Activated effector memory CD4-positive, alpha-beta T cell treated with Interleukin-2 at 50 U/mL for 16 hours (primary cell): ENCODE results near the gene WBP4.
"Not testable (repeated sequence)": the region's sequence is repeated elsewhere in the genome, so short reads cannot be mapped to it uniquely, and the experiment has no call there.

ENCODE experiments used
- DNase-seq: peaks from one replicate; pipeline ENCODE4 v3.0.0-alpha.2; 2020

Gene WBP4, protein sequence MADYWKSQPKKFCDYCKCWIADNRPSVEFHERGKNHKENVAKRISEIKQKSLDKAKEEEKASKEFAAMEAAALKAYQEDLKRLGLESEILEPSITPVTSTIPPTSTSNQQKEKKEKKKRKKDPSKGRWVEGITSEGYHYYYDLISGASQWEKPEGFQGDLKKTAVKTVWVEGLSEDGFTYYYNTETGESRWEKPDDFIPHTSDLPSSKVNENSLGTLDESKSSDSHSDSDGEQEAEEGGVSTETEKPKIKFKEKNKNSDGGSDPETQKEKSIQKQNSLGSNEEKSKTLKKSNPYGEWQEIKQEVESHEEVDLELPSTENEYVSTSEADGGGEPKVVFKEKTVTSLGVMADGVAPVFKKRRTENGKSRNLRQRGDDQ

DNA sequence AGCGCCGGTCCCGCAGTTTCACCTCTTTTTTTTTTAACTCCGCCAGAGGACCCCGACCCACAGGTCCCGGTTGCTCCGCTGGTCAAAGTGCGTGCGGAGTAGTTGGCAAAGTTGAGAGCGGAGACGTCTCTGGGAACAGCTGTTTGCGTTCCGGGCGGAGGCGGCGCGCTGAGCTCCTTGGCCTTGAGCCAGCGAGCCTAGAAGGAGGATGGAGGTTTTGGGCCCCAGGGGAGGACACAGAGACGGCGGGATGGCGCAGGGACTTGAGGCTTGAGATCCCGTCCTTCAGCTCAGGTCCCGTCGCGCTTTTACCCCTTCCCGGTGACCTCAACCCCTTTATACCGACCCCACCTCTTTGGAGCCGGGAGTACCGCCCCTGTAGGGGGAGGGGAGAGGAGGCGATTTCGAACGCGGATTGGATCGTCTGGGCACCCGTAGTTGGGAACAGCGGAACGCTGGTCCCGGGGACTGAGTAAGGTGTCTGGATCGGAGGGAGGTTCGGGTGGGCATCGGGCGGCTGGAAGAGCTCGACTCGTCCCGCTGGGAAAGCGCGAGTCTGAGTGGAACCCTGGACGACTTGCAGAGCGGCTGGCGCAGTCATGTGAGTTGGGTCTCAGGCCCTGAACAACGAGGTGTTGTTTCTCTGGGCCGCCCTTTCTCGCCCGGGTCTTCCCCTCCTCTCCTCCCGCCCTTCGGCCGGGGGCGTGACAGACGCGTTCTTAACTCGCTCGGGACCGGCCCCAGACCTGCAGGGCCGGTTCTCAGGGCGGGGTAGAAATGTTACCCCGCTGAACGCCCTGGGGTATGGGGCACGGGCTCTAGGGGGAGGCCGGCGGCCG is at the start of gene WBP4:
WBP4 (plus strand) TSS at position 435 of the 839 bp plus-strand sequence; CDS start at position 600, 165 bp downstream.
- peak; percentile 83 for DNase-seq

DNA sequence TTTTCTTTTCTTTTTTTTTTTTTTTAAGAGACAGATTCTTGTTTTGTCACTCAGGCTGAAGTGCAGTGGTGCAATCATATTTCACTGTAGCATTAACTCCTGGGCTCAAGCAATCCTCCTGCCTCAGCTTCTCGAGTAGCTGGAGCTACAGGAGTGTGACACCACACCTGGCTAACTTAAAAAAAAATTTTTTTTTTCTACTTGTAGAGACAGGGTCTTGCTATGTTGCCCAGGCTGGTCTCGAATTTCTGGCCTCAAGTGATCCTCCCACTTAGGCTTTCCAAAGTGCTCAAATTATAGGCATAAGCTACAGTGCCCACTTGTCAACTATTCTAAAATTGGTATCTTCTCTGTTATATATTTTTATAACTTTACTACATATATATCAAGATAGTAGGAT is 48.8 kb upstream of the WBP4 start:
- no peak for DNase-seq

DNA sequence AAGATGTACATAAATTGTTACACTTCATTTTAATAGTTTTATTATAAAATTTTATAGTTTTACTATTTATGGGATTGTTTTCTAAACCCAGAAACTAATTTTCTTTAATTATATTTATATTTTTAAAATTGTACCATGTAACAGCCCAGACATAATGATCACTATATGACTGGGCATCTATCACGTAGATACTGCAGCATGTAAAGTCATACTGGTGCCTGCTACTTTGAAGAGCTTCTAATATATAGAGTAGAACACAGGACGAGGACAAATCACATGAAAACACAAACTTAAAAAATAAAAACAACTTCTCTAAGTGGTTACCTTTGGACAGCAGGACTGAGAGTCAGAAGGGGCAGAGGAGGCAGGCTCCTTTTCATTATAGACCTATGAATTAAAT is 47.5 kb upstream of the WBP4 start:
- no peak for DNase-seq

DNA sequence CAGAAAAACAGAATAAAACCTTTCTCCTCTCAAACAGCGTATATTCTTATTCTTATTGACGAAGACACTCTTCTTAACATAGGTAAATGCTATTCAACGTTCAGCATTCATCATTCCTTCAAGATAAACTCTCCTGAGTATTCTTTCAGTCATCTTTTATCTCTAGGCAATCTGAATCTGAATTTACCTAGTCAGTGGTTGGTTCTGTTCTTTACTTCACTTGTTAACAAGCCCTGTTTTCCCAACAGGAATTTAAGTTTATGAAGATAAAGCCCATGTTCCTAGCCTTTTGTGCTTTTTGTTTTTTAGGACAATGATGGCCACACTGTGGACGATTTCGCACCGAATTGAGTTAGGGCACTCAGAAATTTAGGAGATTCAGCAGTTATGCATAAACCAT is 45.4 kb upstream of the WBP4 start:
- no peak for DNase-seq

DNA sequence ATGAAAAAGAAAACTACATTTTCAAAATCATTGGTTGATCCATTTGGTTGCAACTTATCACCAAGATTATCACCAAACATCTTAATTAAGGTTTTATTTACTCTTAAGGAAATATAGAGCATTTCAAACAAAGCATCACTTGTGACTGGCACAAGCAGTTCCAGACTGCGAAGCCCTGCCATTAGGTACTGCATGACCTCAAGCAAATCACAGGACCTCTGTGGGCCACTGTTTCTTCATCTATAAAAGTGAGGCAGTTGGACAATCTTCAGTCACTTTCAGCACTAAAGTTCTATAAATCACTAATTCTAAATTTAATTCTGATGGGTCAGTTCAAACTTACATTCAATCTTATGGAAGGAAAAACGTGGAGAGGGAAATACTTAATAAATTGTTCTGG is 44.1 kb upstream of the WBP4 start:
- no peak for DNase-seq

DNA sequence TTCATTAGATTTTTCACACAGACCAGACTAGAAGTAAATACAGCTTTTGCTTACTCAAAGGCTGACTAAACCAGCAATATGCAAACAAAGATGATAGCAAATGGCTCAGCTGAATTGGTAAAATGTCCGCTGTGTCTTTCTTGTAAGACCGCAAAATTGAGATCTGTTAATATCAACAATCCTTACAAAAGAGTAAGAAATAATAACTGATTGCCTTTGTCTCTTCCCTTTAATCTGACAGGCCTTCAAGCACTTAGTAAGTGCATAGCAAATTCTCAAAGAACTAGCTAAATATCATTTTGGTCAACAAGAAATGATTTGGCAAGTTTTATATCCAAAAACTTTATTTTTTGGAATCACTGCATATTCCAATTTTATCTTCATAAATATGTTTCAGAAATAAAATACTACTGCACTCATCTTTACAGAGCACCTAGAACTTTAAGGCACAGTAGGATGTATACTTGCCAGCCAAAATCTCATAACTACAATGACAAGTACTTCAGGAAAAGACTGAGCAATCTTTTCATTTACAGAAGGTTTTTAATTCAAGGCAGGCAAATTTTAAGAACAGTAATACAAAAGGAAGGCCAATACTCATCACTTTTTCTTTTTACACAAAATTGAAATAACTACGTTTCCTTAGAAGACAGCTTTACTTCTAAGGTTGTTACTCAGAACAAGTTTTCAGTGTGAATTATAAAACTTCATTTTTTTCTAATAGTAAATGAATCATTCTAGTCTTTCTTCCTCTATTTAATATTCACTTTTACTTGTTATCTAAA is 43.3 kb upstream of the WBP4 start:
- DNase-seq = no peak

DNA sequence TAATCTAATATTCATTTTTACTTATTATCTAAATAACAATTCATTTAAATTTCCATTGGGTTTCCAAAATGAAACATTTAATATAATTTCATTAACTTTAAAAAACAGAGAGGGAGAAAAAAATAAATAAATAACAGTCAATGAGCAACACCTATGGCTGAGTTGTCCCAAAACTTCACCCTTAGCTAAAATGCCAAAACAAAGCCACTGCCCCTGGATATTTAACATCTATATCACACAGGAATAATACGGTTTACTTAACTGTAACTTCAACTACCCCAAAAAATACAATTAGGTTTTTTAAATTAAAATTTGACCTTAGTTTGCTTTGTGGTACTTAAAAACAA is 42.7 kb upstream of the WBP4 start:
- DNase-seq = no peak

DNA sequence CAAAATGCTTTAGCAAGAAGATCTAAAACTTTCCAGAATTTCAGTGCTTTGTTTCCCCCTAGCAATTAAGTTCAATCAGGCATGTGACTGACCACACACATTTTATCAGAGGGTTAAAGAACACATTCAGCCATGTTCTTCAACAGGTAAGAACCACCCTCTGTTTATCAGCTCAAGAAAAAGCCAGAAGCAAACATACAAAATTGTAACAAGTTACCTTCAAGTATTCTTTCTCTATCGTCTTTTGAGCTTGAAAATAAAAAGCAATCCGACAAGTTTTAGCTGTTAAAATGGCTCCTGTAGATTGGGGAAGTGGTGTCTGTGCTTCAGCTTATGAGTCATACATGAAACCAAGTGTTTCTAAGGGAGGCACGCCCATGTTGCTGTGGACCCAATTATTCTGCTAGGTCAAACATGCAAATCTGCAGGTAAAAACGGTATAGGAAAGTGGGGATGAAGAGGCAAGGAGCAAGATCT is 42.3 kb upstream of the WBP4 start, which contains the start of gene ELF1:
ELF1 (minus strand) TSS at position 306 of the 477 bp plus-strand sequence. CDS start 37,262 bp downstream, outside the sequence.
- DNase-seq = peak; percentile 41

DNA sequence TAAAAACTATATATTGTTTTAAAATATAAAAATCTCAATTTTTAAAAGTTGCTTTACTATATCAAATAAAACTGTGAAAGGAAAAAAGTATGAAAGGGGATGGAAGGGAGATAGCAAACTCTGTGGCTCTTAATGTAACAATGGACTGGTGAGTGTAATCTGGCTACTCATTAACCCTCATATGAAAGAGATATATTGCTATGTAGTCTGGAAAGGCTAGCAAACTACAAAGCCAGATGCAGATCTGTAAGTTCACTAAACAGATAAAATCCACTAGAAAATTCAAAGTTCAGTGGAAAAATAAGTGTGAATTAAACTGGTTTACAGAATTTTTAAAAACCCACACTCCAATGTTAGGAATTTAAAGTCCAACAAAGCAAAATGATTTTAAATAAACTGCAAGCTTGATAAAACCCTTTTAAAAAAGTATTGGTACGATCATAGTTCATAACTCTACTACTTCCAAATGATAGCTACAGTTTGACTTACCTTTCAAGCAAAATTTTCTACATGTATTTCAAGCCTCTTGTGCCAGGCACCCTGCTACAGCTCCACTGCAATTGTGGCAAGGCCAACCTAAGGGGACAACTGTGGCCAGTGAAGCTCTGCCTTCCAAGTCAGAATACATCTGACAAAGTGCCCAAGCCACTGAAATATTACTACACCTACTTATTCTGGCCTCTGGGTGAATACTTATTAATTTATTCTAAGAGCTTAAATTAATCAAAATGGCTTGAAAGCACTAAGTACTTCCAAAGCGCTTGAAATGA is 41.5 kb upstream of the WBP4 start:
- no peak for DNase-seq

DNA sequence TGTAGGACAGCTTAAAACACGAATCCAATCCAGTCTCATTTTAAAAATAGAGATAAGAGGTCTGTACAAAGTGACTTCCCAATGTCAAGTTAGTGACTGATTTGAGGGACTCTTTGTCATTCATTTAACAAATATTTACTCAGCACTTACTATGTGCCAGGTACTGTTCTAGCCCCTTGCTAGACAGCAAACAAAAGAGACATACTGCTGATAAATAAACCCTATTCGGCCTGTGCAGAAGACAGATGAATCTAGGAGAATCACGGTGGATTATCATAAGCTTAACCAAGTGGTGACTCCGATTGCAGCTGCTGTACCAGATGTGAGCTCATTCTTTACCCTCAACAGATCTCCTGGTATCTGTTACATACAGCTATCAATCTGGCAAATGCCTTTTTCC is 35.8 kb upstream of the WBP4 start:
- no peak for DNase-seq

DNA sequence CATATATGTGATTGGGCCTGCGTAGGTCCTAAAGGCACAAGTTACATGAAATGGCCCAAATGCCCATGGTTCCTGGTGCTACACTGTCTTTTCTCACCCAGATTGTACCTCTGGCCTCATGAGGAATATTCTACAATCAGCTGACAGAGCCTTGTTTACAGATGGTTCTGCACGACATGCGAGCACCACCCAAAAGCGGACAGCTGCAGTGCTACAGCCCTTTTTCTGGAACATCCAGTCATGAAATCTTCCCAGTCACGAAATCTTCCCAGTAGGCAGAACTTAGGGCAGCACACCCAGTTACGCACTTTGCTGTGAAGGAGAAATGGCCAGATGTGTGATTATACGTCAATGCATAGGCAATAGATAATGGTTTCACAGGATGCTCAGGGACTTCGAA is 34.5 kb upstream of the WBP4 start:
- no peak for DNase-seq

DNA sequence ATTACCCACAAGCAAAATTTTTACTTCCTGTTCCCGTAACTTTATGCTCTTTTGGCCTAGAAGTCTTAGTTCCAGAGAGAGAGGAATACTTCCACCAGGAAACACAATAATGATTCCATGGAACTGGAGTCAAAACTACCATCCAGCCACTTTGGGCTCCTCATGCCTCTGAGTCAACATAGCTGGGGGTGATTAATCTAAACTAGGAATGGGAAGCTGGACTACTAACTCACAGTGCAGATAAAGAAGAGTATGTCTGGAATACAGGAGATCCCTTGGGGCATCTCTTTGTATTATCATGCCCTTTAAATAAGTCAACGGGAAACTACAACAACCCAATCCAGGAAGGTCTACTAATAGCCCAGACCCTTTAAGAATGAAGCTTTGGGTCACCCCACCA is 33.3 kb upstream of the WBP4 start:
- no peak for DNase-seq

DNA sequence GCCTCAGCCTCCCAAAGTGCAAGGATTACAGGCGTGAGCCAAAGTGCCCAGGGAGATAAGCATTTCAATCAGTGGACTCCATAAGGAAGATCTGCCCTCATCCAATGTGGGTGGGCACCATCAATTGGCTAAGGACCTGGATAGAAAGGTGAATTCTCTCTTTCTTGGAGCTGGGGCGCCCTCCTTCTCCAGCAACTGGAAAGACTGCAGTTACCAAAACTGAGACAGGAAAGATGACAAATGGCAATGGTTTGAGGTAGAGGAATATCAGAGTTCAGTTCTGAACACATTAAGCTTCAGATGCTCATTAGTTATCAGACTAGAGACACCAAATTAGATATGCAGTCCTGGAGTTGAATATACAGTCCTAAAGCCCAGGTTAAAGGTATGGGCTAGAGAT is 31.7 kb upstream of the WBP4 start:
- no peak for DNase-seq

DNA sequence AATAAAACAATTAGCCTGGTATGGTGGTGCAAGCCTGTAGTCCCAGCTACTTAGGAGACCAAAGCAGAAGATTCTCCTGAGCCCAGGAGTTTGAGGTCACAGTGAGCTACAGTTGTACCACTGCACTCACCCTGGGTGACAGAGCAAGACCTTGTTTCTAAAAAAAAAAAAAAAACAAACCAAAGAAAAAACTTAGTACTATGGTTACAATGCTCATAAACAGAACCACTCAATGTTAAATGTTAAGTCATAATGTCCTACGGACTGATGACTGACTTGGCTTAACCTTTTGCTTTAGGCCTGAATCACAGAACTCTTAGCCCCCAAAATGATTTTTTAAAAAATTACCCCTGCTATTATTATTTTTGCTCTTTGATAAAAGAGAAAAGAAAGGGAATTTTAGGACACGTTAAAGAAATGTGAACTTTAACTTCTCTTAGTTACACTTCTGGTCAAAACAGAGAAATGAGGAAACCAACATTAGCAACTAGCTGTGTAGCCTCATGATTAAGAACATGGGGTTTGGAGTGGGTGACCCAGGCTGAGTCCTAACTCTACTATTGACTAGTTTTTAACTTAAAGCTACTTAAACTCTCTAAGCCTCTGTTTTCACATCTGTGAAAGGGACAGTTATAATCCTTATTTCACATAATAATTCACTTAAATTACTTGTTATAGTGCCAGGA is 28.5 kb upstream of the WBP4 start:
- DNase-seq = no peak

DNA sequence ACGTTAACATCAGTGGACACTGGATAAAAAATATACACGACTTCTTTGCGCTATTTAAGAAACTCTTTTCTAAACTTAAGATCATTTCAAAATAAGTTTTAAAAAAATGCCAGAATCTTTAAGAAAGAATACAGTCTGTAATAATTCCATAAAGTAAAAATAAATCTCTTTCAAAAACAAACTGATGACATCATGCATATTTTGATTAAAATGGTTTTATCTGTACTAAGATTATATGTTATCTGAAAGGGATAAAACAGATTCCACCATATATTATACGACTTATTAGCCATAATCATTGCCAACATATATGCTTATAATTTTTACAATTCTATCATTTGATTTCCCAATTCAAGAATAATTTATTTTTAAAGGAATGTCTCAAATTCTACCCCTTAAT is 26.9 kb upstream of the WBP4 start:
- DNase-seq = no peak

DNA sequence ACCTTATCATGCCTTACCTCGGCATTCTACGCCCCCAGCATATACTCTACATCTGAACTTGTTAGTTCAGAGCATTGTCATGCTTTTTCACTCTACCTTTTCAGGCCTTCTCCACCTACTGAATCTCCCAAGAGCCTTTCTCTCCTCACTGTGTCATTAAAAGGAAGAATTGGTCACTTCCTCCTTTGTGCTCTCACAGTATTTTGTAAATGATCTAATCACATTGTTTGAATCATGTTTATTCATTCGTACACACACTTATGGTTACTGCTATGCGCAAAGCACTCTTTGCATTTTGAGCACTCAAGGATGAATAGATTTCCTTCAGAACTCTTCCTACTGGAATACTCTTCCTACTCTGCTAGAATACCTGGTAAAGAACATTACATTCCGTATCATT is 26.4 kb upstream of the WBP4 start:
- DNase-seq = no peak

DNA sequence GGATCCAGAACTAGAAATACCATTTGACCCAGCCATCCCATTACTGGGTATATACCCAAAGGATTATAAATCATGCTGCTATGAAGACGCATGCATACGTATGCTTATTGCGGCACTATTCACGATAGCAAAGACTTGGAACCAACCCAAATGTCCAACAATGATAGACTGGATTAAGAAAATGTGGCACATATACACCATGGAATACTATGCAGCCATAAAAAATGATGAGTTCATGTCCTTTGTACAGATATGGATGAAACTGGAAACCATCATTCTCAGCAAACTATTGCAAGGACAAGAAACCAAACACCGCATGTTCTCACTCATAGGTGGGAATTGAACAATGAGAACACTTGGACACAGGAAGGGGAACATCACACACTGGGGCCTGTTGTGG is 24.8 kb upstream of the WBP4 start:
- not testable (repeated sequence) for DNase-seq

DNA sequence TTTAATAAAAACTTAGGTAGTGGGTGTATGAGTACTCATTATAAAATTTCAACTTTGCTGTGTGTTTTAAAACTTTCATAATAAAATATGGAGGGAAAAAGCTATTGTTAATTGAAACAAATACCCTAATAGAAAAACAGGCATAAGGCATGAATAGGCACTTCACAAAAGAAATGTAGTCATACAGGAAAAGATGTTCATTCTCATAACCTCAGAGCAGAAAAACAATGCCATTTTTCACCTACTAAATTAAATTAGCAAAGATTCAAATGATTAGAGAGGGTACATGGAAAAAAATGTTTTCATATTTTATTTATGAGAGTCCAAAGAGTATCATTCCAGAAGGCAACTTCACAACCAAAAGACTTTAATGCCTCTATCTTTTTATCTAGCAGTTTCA is 21.6 kb upstream of the WBP4 start:
- DNase-seq = no peak

DNA sequence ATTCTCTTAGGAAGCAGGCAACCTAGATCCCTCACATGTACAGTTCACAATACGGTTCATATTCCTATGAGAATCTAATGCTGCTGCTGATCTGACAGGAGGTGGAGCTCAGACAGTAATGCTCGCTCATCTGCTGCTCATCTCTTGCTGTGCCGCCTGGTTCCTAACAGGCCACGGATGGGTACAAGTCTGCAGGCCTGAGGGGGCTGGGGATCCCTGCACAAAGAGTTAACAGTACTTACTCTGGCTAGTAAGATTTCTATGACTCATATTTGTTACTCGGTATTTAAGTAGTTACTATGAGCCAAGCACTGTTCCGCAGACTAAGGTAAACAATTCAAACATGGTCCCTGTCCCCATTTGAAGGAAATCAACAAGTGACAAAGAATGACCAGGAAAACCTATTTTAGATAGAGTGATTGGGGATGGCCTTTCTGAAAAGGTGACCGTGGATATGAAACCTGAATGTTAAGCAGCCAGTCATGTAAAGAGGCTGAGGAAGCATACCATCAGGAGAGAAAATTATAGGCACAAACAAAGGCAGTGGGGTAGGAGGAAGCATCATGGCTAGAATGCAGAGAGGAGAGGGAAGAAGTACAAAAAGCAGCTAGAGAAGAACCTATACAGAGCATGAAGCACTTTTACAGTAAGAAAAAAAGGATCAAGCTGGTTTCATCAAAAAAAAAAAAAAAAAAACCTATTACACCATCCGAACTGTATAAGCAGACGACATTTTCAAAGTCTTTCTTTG is 20.6 kb upstream of the WBP4 start:
- DNase-seq = no peak

DNA sequence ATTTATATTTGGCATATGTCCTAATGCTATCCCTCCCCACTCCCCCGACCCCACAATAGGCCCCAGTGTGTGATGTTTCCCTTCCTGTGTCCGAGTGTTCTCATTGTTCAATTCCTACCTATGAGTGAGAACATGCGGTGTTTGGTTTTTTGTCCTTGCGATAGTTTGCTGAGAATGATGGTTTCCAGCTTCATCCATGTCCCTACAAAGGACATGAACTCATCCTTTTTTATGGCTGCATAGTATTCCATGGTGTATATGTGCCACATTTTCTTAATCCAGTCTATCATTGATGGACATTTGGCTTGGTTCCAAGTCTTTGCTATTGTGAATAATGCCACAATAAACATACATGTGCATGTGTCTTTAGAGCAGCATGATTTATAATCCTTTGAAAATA is 18.9 kb upstream of the WBP4 start:
- not testable (repeated sequence) for DNase-seq

DNA sequence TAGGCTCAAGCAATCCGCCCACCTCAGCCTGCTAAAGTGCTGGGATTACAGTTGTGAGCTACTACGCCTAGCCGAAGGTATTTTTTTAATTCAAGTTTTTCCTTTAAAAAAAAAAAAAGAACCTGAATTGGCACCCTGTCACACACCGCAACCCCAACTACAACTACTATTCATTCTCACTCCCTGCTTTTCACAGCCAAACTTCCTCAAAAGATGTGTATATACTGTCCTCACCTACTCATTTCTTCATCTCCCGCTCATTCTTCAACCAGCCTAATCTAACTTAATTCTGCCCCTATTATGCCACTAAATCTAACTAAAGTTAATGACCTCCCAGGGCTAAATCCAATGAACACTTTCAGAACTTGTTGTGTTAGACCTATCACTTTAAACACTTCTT is 12.7 kb upstream of the WBP4 start:
- no peak for DNase-seq
